IPS-NIHi7 (cell line): Measurements from ENCODE around the gene FCHO2.

ENCODE experiments used
- DNase-seq: peaks from one replicate; pipeline ENCODE4 v3.0.0; 2012; ENCODE audit warnings: mixed read lengths; ENCODE audit errors: extremely low spot score

FCHO2 gene

DNA sequence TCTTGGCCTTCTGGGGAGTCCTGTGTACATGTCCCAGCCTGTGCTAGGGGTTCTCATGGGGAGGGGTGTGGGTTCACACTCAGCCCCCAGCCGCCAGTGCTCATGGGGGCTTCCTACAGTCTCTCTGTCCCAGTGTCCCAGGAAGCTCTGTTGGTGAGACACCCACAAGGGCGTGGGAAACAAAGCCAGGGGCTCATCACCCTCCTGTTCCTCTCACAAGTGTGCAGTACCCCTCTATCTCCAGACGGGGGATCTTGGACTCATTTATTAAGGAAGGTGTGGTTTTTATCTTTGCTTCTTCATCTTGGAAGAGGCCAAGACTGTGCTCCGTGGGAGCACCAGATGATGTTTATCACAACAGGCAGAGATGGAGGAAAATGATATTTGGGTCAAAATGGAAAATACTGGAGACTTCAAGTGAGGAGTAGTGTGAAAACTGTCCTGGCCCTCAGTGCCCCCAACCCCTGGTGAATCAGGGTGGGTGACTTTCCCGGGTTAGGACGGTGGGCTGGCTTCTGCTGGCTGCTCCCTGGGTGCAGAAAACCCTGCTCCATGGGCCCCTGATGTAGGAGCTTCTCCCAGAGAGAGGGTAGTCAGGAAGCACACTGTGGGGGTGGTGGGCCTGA is 179.7 kb downstream of the FCHO2 start:
- DNase-seq, result peak; percentile 50

DNA sequence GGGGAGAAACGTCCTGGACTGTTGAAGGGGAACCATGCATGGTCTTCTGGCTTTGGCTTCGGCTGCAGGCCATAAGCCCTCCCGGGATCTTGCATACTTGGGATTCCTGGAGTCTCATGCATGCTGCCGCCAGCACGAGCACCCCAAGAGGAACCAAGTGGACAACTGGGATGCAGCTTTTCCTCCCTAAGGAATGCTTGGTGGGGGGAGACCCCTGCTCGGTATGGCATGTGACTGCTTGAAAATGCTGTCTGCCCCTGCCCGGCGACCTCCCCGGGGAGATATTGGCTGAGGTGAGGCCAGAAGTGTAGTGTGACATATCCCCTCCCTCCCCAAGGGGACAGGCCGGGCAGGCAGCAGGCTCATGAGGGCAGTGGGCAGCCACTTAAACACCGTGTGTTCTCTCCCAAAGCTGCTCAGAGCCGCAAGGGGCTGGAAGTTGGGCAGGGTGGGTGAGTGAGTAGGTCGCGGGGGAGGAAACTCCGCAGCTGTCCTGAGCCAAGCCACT is 180.3 kb downstream of the FCHO2 start:
- peak; percentile 60 for DNase-seq

DNA sequence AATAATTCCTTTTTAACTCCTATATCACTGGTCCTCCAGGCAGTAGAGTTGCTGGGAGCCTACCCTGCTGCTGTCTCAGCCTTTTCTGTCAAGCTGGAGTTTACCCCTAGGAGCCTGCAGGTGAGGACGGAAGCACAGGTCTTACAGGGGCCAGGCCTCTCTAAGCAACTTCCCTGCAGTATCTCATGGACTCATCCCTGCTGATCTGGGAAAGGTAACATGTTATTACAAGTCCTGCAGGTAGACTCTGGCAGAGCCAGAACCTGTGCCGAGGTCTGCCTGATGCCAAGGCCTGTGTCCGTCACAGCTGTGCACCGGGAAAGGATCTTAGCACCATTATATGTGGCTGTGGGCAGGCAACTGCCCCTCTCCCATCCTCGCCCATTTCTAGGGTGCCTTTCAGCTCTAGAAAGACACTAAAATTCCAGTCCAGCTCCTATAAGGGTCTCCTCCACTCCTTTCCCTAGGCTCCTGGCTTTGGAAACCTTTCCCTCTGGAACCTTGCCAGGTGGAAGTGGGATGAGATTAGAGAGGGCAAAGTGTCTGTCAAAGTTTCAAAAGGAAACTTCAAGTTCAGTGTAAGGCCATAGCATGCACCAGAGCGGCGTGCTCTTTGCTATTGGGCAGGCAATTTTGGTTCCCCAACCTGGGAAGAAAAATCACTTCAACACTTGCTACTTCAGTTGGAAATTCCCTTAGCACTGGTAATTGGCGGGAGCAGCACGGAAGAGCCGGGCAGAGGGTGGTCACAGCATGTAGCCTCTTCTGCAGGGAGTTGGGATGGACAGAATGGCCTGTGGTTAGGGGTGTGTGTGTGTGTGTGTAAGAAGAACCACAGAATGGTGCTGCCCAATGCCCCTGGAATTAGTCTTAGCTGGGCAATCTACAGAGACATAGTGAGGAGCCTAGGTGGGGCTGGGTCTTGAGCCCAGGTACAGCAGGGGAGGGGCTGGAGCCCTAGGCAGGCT is 182.0 kb downstream of the FCHO2 start:
- DNase-seq, result no peak

DNA sequence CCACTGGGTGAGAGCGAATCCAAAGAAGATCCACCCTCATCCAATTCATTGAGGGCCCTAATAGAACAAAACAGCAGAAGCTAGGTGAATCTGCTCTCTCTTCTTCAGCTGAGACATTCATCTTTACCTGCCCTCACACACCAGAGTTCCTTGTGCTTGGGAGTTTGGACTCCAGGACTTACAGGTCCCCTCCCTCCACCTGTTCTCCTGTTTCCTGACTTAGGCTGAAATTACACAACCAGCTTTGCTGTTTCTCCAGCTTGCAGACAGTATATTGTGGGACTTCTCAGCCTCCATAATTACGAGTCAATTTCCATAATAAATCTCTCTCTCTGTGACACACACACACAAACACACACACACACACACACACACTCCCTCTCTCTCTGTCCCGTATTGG is 183.6 kb downstream of the FCHO2 start:
- no peak for DNase-seq
